NCI-H2227 (cell line): ENCODE data around the gene HOXC4.
"Not testable (repeated sequence)": the region's sequence is repeated elsewhere in the genome, so short reads cannot be mapped to it uniquely, and the experiment has no call there.

Source experiments
- DNase-seq: peaks from one replicate; lab custom pipeline; 2025; ENCODE audit not compliant: unreplicated experiment; lab: John Stamatoyannopoulos, UW

The HOXC4 gene

DNA sequence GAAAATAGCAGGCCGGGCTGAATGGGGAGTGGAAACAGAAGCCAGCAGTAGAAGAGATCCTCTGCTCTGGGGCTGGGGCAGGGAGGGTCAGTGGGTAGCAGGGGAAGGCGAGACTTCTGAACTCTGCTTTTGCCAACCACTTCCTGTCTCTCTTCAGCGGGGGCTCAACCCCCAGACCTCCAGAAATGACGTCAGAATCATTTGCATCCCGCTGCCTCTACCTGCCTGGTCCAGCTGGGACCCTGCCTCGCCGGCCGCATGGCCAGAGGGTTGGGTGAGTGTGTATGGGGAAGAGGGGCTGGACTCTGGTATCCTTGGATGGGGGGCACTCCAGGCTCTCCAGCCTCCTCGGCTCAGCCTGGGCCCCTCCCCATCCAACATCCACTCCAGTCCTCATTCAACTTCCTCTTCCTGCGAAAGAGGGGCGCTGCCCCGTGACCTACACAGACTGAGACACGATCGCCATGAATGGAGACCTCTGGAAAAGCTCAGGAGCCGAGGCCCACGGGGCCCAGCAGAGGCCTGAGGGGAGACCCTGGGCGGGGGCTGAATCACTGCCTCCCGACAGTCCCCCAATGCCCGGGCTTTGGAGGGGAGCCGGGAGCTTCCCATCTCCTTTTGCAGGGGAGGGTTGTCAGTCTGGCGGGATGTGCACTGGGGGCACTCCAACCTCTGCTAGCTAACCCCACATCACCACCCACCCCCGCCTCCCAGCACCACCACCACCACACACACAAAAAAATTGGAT lies 458 bp upstream of the HOXC4 start:
- peak; percentile 24 for DNase-seq

DNA sequence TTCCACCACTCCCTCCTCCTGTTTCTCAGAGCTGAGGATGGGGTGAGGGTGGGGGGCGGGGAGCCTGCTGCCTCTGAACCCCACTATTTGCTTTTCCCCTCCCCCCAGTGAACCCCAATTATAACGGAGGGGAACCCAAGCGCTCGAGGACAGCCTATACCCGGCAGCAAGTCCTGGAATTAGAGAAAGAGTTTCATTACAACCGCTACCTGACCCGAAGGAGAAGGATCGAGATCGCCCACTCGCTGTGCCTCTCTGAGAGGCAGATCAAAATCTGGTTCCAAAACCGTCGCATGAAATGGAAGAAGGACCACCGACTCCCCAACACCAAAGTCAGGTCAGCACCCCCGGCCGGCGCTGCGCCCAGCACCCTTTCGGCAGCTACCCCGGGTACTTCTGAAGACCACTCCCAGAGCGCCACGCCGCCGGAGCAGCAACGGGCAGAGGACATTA lies 1.1 kb downstream of the HOXC4 start:
- no peak for DNase-seq

DNA sequence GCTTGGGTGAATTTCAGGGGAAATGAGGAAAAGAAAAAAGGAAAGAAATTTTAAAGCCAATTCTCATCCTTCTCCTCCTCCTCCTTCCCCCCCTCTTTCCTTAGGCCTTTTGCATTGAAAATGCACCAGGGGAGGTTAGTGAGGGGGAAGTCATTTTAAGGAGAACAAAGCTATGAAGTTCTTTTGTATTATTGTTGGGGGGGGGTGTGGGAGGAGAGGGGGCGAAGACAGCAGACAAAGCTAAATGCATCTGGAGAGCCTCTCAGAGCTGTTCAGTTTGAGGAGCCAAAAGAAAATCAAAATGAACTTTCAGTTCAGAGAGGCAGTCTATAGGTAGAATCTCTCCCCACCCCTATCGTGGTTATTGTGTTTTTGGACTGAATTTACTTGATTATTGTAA lies 1.9 kb downstream of the HOXC4 start:
- DNase-seq = no peak

DNA sequence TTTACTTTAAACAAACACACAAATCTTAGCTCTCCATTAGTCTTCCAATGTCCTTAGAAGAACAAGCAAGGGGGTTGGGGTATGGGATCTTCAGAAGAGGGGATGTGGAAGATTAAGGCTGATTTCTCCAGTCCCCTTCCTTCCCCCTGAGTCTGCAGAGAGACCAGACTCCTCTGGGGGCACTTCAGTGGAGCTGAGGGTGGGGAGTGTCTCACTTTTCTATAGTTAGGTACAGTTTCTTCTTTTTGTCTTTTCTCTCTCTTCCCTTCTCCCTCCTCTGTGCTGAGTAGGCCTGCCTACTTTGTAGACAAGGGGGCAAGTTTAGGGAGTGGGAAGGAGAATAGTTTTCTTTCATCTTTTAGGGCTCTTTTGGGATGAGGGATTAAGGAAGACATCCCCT lies 2.5 kb downstream of the HOXC4 start:
- DNase-seq = no peak

DNA sequence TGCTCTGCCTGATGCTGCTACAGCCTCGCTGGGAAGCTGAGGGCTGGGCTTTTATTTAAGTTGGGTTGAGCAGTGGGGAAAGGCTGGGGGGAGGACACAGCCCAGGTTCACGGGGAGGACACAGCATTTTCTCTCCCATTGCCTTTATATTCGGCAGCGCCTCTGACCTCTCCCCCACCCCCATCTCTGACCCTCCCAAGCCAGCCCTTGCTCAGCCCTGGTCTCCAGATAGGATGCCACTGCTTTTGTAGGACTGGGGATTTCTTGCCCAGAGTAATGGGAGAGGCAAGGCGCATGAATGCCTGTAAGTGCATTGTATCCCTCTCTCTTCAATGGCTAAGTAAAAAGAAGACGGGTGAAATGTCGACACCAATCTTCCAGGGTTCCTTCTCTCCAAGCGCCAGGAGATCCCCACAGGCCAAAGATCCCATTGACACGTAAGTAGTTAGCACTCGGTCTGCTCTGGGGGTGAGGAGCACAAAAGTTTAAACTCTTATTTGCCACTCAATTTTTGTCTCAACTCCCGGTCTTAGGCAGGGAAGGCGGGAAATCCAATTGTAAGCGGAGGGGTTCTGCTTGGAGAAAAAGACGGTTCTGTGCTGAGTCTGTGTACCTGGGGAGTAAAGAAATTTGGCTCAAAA lies 4.6 kb downstream of the HOXC4 start:
- DNase-seq = no peak

DNA sequence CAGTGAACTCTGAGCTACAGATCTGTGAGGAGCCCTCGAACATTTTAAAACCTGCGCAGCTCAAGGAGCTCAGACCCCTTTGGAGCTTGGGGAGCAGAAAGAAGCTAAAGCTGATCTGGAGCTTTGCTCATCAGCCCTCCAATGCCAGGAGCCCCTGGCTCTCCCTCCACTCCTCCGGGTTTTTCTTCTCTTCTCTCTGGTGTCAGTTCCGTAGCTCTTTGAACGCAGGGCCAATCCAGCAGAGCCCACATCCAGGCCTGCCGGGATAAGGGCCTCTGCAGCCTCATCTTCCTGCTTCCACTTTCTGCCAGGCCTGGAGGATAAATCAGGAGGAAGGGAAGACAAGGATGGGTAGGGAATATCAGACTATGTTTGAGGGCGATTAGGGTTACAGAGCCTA lies 6.0 kb downstream of the HOXC4 start:
- DNase-seq = no peak

DNA sequence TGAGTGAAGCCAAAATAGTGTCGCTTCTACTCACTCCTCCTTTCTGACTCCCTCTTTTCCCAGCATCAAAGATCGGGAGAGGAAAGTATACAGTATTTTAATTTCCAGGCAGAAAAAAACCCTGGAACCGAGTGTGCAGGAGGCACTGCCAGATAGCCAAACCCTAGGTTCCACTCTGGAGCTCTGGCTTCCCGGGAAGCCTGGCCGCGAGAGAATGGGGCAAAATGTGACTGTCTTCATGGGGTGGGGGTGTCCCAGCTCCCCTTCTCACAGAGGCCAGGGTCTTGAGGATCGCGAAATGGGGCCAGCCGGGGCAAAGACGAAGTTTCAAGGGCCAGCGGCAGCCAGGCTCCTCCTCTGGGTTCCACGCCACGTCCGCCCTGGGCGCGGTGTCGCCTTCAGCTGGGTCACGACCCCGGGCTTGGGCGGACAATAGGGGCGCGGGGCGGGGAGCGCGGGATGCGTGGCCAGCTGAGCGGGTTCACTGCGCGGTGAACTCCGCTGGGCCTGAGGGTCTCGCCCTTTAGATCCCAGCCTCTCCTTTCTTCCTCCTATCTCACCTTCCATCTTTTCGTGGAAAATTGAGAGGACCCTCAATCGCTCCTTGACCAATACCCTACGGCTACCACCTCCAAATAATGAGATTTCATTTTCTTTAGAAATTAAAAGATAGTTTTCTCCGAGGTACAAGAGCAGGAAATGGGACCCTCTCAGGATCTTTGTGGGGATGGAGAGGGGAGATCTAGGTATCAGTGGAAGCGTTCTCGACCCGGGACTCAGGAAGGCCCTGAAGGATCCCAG lies 6.7 kb downstream of the HOXC4 start:
- no peak for DNase-seq

DNA sequence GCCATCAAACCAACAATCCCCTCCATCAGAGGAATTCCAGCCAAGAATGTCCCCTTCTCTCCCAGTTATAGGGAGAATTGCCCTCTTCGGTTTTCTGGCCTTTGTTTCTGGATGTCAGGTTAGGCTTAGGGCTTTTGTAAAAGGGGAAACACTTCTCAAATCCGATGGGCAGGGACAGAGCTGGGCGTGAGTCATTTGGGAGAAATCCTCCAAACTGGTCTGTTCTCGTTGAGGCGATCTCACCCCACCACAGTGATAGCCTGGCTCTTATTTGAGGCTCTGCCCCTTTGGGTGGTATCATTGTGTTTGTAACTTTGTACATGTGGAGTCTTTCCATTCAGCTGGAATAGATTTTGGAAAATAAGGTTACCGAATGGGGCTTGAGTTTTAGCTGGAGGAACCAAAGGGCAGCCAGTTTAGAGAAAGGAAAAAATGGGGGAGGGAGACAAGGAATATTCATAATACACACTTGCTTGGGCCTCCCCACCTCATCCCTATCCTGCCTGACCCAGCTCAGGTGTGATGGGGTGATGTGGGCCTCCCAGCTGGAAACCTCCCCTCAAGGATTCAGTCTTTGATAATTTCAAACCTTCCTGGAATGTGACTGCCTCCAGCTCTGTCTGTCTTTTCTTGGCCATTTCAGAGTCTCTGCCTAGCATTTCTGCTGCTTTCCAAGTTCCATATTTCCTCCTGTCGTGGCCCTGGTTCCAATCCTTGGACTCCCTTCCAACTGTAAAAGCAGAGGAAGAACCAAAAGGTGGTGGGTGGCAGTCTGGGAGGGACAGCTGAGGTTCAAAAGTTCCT lies 7.5 kb downstream of the HOXC4 start:
- no peak for DNase-seq

DNA sequence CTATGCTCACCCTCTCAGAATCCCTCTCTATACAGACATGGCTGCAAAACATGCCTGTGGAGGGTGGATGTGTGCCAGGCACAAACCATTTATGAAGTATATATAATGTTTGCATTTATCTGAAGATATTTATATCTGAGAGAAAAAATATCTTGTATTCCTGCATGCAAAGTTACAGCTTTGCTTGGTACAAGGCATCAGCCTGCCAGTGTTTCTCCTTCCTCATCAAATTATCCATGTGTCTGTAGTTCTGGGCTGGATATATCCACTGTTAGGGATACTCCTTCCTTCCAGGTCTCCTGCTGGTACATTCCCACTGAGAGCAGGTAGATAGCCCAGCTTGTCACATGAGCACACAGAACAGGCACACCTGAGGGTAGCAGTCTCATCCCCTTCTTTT lies 12.0 kb downstream of the HOXC4 start:
- DNase-seq = no peak

DNA sequence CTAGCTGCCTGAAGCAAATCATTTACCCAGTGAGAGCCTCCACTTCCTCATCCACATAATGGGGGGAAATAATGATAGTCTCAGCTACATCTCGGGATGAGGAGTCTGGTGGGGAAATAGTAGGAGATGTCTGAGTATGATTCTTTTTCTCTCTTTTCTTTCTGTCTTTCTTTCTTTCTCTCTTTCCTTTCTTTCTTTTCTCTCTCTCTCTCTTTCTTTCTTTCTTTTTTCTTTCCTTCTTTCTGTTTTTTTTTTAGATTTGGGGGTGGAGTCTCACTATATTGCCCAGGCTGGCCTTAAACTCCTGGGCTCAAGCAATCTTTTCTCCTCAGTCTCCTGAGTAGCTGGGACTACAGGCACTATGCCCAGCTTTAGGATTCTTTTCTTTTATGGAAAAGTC lies 12.8 kb downstream of the HOXC4 start:
- DNase-seq = no peak

DNA sequence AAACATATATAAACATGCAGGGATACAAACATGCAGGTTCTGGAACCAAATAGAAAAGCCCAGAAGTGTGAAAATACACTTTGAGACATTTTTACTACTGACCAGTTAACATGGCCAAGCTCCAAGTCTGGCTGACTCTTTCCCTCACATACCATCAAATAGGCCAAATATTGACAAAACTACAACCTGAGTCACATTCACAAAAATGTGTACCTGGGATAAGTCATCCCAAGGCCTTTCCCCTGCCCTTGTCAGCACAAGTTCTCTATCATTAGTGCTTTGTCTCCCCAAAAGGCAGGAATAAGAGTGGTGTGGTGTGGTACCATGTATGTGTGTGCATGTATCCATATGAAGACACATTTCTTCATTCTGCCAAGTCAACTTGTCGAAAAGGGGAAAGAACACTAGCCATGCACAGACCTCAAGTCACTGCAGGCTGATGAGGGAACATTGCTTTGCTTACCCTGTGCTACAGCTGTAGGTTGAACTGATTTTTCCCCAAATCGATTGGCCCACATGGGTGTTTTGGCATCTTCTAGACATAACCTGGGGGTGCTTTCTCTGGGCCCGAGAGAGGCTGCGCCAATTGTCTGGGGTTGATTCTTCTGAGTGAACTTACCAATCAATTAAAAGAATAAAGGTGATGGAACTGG lies 14.9 kb downstream of the HOXC4 start:
- no peak for DNase-seq

DNA sequence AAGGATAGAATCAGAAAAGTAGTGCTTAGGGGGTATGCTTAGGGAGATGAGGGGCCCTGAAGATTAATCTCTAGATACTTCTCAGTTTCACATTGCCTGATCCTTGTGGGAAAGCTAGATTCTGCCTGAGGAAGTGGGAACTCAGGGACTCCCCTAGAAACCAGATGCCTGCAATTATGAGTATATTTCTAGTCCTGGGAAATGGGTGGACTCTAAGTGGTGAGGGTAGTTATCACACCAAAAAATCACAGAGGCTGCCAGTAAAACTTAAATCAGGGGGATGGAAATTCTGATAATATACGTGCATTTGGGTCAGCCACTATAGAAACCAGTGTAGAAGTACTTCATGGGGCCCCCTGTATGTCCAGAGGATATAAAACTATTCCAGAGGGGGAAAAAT lies 18.3 kb downstream of the HOXC4 start:
- DNase-seq = no peak

DNA sequence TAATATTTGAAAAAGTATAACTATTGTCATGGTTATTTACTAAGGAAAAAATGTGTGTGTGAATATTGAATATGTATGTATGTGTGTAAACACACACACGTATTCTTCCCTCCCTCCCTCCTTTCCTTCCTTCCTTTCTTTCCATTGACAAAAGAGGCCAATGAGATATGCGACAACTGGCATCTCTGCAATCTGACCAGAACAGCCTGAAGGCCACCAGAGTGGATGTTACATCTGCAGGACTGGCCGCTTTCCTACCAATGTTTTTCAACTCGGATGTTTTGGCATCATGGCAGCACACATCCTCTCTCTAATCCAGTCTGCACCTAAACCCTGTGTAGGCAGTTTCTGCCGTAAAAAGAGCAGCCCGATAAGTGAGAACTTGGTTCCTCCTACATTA lies 20.7 kb downstream of the HOXC4 start:
- no peak for DNase-seq

DNA sequence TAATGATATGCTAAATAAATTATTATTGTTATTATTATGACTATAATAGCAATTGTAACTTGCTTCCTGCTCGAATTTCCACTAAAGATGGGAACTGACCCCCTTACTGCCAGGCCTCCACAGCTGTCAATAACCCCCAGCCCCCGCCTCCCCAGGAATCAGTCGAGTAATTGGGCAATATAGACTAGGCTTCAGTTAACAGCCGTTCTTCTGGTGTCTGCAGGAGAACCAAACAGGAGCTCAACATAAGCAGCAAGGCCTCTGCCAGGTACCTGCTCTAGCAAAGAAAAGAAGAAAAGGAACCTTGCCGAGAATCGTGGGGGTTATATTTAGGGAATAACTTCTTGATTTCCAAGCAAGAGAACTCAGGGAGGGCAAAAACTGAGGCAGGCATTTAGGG lies 21.8 kb downstream of the HOXC4 start:
- DNase-seq = no peak

DNA sequence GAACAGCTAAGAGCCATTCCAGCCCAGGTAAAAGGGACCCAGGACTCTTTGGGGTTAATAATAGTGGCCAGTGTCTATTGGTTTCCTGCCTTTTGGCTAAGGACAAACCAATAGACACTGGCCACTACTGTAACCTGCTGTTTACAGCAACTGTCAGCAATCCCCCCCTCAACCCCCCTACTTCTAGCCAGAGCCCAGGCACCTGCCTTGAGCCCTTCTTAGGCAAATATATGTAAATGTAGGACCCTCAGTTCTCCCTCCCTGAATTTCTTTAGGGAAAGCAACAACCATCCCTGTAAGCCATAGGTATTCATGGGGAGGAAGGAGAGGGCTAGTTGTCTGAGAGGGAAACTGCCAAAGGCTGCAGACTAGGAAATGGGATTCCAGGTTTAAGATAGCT lies 22.3 kb downstream of the HOXC4 start:
- DNase-seq = no peak

DNA sequence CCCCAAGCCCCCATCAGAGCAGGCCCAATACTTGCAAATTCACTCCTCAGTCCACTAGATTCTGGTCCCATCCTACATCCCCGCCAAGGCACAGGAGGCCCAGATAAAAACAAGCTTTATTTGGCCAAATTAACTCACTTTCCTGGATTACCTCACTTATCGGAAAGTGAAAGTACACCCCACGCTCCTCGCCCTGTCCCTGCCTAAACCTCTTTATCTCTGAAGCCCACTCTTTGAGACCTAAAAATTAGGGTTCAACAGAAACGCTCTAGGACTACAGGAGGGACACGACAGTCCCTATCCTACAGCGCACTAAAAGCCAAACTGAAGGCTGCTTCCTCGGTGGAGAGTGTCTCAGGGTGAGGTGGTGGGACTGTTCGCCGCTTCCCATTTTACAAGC lies 24.2 kb downstream of the HOXC4 start:
- not testable (repeated sequence) for DNase-seq

DNA sequence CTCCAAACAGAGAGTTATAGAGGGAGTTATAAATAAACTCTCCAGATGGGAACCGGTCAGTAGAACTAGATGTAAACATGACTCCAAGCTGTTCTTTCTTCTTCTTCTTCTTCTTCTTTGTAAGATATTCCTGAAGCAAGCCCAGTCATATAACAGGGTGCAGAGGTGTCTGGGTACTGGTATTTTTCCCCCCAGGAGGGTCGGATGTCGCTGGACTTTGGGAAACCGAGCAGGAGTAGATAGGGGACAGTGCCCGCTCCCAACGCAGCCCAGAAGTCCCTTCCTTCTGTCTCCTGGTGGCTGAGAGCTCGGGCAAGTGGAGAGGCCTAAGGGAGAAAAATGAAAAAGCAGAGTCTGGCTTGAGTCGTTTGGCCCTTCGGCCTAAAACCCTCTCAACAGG lies 25.5 kb downstream of the HOXC4 start:
- DNase-seq = not testable (repeated sequence)

DNA sequence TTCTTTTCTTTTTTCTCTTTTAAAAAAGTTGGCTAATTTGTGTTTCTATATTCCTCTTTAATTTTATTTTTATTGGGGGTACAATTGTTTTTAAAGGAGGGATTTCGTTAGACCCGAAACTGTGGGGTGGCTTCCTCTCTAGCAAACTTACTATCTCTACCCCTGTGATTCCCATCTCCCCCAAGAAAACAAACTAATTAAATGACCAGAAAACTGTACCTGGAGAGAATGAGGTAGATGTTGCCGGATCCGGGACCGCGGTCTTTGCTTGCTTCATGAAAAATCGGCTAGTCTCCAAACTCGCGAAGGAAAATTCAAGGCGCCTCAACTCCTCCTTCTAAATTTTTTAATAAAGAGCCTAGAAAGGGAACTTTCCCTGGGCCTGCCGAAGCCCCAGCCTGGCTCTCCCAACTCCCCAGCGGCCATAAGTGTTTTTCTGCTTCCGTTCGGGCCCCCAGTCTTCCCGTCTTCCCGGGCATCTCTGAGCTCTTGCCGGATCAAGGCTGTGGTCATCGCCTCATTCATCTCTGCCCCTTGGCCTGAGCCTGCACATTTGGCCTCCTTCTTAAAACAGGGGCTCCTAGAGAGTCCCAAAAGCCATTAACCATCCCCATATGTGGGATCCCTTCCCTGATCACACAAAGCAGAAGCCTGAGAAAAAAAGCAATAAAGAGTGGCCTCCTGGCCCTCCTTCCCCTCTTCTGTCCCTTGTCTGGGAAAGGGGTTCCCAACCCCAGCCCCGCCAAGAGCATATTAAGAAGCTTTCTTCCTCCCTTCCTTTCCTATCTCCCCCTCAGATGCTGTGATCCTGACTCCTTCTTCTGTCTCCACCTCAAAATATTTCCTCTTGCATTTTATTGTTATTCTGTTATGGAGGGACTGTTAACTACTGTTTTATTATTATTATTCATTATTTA lies 26.6 kb downstream of the HOXC4 start:
- DNase-seq = not testable (repeated sequence)

DNA sequence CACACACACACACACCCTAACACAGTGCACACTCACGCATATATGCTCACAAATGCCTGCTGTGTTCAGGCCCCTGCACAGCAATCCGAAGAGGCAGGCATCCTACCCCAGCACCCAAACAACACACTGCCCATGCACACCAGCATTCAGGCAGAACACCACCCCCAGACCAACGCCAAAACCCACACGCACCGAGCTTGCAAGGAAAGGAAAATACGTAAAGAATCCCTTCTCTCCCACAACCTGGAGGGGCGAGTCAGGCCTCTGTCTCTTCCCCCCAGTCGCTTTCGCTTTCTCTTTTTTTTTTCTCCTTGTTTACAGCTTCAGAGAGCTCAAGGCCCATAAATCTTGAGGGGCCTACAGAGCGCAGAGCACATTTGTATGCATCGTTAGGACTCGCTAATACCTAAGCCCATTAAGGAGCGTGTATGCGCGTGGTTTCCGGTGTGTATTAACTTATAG lies 27.4 kb downstream of the HOXC4 start:
- DNase-seq = not testable (repeated sequence)
